HUDEP-2 (cell line): Measurements from ENCODE around the gene DPYSL5.
A peak's percentile ranks its signal among the peaks of the same experiment; 100 is the strongest.
"Not testable (repeated sequence)": the region's sequence is repeated elsewhere in the genome, so short reads cannot be mapped to it uniquely, and the experiment has no call there.

ENCODE experiments used
- DNase-seq, 76 experiments: peaks; one replicate each; lab custom pipeline; 2025; ENCODE audit not compliant: unreplicated experiment in 76 of 76; lab: John Stamatoyannopoulos, UW

The DPYSL5 gene

DNA sequence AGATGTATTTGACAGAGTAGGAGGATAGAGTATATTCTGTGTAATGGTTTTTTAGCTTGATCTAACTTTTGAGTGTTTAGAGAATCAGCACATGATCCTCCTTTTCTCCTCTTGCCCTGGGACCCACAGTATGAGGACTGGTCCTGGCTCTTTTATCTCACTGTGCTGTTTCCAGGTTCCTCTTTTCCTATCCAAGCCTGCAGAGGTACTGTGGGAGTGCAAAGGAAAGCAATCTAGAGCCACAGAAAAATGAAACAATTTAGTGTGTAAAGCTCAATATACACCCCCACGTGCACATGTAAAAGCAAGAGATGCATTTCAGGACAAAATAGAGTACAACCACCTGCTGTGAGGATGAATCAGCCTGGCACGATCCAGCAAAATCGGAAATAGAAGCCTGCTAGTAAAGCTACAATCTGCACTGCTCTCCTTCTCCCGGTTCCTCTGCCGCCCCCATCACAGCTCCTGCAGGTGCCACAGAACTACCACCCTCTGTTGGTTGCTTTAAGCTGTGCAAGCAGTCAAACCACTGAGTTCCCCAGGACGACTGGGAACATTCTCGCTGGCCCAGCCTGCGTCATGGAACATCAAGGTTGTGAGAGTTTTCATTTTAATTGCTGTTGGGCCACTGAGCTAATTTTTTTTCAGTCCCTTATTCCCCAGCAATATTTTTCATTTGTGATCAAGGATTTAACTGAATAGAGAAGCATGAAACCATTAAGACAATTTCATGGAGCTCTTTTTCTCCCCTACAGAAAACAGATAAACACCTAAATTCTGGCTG, 74.7 kb downstream of the DPYSL5 start:
- peak in 28 of 76 experiments; percentile 4 to 62 (median 14) for DNase-seq

DNA sequence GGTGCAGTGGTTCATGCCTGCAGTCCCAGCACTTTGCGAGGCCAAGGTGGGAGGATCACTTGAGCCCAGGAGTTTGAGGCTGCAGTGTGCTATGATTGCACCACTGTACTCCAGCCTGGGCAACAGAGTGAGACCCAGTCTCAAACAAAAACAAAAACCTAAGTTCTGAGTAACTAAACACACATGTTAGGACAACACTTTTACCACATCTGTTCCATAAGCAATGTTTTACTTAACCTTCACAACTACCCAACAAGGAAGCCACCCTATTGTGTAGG, 75.2 kb downstream of the DPYSL5 start:
- not testable (repeated sequence) for DNase-seq

DNA sequence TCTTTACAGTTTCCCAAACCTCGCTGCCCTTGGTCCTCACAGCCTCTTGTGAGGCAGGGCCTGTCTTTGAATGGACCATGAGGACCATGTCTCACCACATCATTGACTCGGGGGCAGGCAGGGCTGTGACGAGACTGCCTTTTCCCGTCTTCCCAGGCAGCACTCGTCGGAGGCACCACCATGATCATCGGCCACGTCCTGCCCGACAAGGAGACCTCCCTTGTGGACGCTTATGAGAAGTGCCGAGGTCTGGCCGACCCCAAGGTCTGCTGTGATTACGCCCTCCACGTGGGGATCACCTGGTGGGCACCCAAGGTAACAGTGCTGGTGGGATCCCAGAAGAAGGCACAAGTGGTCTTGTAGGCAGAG, 76.8 kb downstream of the DPYSL5 start:
- DNase-seq = no peak

DNA sequence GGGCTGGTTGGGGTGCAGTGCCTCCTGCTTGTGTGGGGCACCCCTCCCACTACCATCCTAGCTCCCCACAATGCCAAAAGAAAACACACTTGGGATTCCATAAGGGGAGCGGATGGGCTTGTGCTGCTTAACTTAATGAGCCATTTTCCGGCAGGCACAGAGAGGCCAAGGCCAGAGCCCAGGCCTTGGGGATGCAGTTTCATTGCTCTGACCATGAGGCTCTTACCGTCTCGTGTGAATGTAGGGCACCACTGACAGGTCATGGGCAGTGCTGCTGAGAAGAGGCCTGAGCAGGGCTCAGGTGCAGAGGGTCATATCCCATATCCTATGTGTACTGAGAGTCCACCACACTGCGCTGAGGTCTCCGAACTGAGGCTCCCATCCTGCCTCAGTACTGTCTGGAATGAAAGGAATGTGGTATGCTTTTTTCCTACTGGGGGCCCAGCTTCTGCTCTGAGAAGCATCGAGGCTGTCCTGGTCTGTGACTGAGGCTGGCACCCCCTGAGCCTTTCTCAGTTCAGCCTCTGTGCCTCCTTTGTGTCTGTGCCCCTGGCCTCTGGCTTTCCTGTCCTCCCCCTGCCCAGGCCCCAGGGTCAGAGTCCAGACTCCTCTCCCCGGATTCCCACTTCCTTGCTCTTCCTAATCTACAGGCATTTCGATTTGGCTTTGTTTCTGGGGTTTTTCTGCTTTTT, 77.3 kb downstream of the DPYSL5 start:
- no peak for DNase-seq

DNA sequence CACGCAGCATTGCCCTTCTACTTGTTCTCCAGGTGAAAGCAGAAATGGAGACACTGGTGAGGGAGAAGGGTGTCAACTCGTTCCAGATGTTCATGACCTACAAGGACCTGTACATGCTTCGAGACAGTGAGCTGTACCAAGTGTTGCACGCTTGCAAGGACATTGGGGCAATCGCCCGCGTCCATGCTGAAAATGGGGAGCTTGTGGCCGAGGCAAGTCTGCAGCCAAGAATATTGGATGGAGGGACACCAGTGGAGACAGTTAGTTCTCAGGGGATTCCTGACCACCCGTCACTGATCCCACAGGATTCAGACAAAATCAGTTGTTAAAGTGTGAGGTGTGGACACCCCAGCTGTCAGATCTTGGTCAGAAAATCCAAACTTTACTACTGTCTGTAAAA, 79.3 kb downstream of the DPYSL5 start:
- no peak for DNase-seq

DNA sequence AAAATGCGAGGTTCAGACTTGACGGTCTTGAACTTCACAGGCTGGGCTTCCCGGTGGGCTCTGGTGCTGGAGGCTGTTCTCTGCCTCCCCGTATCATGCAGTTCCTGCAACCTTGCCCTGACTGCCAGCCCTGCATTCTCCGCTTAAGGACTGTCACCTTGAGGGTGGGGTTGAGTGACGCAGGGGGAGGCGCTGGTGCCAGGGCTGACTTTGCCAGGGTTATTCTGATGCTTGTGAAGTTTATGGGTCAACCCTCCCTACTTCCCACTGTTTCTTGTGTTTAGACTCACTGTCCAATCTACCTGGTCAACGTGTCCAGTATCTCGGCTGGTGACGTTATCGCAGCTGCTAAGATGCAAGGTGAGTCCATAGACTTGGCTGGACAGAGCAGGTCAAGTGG, 85.0 kb downstream of the DPYSL5 start:
- DNase-seq = no peak

DNA sequence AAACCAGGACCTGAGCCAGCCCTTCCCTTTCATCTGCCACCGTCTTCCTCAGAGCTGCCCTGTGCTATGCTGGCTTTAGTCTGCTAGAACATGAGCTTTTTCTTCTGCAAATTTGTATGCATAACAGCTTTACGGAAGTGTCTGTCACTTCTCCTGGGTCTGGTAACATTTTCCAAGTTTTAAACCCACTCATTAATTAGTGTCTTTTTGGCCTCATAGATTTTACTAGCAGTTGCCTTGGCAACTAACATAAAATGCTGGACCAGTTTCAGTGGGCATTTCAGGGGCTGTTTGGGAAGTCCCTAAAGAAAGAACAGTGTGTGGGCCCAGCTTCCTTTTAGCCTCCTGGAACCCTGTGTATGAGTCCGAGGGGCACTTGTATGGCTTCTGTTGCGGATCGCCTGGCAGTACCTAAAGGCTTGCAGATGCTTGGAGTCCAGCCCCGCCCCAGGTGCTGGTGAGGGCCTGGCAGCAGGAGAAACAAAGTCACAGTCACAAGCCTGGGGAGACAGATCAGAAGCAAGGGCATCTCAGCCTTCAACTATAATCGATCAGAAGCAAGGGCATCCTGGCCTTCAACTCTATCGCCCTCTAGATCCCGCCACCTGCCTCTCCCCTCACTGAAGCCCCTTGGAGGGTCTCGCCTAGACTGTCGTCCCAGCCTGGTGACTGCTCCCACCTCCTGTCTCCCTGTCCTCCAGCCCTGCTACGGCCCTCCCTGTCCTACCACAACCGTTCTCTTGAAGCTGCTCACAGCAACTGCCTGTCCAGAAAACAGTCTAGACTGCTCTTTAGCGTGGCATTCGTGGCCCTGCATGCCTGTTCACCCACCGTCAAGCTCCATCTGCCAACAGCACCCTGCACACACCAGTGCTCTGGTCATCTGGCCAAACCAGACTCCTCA, 85.8 kb downstream of the DPYSL5 start:
- DNase-seq = no peak

DNA sequence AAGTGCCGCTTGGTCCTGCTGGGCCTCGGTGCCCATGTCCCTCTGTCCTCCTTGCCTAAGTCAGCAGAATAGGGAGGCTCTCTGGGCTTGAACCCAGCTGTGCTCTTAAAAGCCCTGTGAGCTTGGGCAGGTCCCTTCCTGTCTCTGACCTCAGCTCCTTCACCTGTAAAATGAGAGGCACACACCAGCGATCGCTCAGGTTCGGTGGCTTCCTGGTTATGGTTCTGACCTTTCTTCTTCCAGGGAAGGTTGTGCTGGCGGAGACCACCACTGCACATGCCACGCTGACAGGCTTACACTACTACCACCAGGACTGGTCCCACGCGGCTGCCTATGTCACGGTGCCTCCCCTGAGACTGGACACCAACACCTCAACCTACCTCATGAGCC, 86.4 kb downstream of the DPYSL5 start:
- DNase-seq = no peak

DNA sequence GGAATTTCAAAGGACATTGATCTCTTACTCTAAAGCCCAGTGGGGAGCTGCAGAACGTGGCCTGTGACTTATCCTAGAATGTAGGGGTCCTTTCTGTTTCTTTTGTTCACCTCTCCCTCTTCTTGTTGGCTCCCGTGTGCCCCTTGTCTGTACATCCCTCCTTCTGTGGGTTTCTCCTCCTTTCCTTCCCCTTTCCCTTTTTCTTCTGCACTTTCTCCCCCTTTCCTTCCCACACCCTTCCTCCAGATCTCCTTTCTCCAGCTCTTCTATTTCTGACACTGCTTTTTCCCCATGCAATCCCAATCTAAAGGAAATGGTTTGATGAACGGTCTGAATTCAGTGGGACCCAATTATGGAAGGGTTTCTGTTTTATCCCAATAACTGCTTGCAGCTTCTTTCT, 87.1 kb downstream of the DPYSL5 start:
- no peak for DNase-seq

DNA sequence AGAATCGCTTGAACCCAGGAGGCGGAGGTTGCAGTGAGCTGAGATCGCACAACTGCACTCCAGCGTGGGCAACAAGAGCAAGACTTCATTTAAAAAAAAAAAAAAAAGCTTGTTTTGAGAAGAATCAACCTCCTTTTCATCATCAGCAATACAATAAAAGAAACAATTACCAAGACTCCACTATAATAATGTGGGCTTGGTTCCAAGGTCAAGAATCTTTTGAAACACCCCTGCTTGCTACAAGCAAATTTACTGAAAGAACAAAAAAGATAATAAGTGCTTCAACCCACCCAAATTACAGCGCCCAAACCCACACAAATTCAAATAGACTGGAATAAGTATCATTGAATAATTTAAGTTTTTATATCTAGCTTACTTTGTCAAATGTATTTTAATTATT, 88.9 kb downstream of the DPYSL5 start:
- no peak for DNase-seq

DNA sequence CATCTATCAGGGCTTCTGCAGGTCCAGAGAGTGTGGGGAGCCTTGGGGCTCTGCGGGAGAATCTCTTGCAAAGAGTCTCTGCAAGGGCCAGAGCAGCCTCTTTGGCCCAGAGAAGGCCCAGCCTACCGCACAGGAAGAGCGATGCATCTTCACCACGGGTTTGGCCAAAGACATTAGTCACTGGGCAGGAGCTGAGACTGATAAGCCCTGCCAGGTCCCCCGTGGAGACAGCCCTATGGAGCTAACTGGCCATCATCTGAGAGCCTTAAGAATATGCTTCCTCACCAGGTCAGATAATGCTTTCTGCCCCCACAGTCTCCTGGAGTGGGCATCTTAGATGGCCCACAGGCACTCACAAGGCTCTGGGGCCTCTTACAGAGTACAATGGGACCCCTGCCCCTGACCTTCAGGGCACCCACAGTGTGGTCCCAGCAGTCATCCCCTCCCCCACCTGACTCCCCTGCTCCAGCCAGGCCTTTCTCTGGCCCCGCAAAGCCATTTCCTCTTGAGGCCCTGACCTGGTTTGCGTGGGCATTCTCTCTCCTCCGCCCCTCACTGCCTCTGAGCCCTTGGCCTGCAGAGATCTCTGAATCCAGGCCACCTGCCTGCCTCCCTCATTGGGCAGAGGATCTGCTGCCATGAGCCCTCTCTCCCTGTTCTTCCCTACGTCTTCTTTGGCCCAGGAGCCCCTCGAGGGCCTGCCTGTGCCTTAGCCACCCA, 90.6 kb downstream of the DPYSL5 start:
- DNase-seq = peak in 30 of 76 experiments; percentile 2 to 82 (median 24)

DNA sequence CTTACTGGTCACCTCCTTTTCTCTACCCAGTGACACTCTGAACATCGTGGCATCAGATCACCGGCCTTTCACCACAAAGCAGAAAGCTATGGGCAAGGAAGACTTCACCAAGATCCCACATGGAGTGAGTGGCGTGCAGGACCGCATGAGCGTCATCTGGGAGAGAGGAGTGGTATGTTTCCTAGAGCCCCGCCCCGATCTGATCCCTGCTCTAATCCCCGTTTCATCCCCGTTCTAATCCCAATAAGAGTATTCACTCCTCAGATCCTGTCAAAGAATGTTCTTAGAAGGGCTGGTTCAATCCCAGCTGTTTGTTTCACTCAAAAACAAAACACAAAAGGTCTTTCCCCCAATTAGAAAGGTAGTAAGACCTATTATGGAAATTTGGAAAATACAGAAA, 92.1 kb downstream of the DPYSL5 start:
- DNase-seq = no peak

DNA sequence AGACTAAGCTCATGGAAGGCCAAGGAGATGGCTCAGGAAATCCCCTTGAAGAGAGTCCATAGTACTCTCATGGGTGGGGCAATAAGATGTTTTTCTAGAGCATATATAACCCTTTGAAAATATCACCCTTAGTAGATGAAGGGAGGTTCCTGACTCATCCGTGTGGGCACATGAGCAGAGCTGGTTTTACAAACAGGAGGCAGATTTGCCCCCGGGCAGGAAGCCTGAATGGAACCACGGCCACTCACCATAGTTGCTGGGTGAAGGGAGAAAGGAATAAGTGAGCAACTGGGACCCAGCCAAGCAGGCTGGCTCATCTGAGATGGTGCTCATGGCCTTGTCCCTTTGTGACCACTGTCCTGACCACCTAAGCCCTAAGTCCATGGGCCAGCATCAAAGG, 93.6 kb downstream of the DPYSL5 start:
- DNase-seq = no peak

DNA sequence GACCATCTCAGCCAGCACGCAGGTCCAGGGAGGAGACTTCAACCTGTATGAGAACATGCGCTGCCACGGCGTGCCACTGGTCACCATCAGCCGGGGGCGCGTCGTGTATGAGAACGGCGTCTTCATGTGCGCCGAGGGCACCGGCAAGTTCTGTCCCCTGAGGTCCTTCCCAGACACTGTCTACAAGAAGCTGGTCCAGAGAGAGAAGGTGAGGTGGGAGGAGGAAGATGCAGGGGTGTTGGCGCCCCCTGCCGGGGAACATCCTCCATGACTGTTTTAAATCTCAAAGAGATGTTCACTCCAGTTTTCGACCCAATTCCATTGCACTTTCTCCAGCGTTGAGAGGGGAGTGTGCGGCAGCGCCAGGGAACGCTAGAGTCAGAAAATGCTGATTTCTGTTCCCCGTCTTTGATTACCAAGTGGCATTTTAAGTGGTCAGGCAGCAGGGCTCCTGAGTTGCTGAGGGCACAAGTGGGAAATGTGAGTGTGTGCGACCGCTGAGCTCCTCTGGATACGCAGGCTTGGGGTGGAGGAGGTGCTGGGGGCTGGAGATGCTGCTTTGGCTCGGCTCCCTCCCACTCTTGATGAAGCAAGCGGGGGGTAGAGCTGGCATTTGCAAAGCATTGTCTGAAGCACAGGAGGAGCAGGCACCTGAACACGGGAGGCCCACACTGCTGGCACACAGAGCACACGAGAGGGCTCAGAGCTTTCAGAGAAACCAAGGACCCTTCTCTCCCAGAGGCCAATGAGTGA, 94.8 kb downstream of the DPYSL5 start:
- peak in 51 of 76 experiments; percentile 4 to 65 (median 32) for DNase-seq

DNA sequence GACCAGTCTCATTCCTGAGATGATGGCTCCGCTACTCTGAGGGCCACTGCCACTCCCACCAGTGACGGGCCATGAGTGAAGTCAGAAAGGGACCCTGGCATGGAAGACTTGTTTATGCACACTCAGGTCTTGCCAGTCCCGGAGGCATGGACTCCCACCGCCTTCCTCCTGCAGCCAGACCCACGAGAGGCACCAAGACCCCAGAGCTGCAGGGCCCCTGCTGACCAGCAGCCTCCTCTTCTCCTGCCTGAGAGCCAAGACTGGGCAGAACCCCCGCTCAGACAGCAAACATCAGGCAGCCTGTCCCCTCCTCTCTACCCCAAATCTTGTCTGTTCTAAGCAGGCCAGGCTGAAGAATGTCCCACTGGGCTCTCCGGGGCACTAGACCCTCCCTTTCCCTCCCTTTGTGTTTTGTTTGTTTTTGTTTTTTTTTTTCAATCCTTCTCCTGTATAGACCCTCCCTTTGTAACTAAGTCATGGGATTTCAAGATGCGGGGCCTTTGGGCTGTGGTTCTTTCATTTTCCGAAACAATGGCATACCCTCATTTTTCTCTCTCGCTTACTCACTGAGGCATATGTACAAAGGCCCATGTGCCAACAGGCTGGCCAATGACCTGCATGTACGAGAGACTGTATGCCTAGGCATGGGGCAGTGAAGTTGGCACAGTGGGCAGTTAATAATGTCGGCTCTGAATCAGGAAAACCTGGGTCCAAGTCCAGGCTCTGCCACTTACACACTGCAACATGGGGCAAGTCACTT, 98.2 kb downstream of the DPYSL5 start:
- no peak for DNase-seq

DNA sequence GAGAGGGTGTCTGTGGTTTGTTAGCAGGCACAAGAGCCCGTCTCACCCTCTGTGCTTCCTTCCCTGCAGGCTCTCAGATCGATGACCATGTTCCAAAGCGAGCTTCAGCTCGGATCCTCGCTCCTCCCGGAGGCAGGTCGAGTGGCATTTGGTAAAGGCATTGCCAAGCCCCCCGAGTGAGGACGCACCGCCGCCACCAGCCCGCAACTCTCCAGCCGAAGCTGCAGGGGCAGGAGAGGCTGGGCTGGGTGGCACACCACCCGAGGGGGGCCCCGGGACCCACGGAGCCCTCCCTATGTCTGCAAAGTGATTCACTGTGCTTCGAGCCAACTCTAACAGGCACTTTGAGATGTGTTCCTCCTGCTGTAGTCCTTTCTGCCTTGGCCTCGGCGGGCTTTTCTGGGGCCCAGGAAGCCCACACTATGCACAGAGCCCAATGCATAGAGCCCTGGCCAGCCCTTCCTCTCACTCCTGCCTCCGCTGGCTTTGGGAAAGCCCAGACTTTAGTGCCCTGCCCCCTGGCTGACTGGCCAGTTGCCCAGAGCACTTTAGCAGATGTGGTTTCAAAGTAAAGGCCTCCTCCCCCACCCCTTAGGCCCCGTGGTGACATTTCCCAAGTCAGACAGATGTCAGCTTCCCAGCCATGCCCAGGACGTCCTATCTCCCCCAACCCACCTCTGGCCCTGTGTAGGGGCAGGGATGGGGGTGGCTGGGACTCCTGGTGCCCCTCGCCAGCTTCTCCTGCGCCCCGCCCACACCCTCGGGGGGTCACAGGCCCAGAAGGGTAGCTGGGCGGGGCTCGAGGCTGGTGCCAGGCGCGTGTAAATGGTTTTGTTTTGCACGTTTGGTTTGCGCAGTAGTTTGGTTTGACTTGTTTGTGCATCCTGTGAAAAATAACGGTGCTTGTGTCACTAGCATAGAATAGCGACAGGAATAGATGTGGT, 99.2 kb downstream of the DPYSL5 start:
- DNase-seq = peak in 66 of 76 experiments; percentile 5 to 81 (median 52)

DNA sequence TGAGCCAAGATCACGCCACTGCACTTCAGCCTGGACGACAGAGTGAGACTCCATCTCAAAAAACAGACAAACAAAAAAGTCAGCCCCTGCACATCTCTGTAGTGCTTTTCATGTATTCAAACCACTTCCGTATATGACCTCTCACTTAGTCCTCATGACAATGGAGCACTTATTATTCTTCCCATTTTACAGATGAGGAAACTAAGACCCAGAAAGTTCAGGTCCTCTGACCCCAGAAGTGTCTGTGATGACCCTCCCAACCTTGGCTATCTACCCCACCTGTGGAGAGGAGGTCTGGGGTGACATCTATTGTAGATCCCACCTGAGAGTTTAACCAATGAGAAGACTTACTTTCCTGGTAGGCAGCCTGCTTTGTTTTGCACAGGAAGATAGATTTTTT, 100.9 kb downstream of the DPYSL5 start:
- DNase-seq = no peak

DNA sequence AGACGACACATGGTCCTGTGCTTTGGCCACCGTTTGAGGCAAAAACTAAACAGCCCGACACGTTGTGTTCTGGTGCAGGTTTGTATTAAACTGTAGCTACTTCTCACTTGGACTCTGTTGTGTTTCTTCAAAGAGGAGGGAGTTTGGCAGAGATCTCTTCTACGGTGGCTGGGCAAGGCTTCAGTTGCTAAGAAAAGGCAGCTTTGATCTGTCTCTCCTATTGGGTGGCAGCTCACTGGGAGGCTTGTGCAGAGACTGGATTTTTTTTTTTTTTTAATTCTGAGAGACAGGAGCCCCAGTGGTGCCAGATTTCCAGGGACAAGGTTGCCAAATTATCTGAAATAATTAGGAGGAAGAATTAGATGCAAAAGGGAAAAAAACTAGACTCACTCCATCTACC, 102.3 kb downstream of the DPYSL5 start:
- no peak for DNase-seq
